GM18870 (cell line): ENCODE measurements around the gene ZNF101.

ENCODE experiments used
- ATAC-seq: cut with Tn5 transposase; IDR thresholded peaks from one replicate; pipeline ENCODE4 v1.9.1; 2021; ENCODE audit warnings: moderate library complexity; ENCODE audit not compliant: unreplicated experiment

Gene ZNF101

DNA sequence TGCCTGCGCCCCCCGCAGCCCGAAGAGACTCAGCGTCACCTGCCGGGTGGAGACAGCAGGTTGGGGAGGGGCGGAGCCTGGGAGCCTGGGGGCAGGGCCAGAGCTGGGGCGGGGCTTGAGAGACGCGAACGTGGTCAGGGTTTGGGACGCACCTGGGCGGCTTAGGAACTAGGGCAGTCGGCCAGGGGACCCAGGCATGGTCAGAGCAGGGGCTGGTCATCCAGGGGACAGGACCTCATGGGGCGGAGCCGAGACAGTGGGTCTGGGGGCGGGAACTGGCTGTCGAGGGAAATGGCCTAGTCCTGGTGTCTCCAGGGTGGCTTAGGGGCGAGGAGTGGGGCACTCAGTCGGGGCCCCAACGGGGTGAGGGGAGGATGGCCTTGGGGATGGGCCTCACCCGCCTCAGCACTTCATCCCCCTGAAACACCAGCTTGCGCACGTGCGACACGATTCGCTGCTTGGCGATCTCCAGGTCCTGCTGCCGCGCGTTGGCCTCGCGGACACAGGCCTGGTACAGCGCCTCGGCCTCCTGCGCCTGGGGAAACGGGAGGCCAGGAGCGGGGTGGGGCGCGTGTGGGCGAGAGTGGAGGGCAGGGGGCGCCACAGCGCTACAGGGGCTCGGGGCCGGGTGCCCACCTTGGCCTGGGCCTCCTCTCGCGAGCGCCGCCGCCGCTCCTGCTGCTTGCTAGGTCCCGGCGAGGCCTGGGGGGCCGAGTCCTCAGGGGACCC lies 31.0 kb upstream of the ZNF101 start:
- no peak for ATAC-seq

DNA sequence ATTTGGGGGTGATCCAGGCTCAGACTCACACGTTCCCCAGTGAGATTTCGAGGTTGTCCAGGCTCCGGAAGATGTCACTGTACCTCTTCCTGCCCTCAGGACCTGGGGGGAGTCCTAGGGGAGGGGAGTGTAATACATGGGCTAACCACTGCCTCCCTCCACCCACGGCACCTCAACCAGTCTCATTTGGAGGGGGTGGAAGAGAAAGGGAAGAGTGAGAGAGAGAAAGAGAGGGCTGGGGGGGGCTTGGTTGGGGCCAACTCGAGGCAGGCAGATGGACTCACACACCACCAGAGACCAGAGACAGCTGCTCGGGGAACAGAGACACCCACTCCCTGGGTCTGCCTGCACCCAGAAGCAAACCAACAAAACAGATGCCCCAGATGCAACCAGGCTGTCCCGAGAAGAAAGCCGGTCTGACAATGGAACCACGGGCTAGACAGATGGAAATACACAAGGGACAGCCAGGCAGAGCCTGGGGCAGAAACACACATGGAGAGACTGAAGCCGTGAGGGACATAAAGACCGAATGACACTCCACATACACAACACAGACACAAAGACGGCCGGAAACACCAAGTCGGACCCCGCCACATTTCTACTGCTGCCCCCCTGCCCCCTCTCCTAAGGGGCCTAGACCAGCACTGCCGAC lies 26.0 kb upstream of the ZNF101 start:
- no peak for ATAC-seq

DNA sequence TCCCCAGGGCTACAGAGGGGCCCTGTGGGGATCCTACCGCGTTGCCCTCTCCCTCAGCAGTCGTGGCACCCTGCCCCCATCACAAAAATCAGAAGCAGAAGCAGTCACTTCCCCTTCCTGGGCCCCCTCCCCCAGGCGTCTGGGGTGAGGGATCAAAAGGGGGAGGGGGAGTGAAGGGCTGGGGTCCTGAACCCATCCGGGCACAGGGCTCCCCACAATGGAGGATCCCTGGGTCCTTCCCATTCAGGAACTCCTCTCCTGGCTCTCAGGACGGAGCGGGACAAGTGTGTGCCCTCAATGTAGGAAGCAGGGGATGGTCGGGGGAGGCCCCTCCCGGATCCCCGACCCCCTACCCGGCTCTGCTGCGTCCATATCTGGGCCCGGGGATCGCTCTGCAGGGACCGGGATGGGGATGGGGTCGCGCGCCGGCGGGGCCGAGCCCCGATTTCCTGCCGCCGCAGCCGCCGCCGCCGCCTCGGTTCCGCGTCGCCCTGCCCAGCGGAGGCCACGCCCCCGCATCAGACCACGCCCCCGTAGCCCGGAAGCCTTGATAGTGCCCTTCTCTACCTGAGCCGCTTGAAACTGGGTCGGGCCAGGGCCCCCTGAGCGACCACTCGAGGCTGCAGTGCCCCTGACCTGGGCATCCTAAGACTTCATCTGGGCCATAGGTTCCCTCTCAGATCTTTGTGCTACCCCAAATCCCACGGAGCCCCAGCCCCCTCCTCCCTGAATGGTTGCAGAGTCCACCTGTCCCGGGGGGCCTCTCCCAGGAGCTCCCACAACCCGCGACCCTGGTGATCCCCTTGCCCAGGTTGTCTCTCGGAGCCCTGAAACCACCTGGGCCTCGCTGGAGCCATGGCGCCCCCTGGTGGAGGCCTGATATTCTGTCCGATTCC lies 25.2 kb upstream of the ZNF101 start, which contains the start of gene GMIP:
Gene GMIP (minus strand): TSS at position 500 of the 896 bp plus-strand sequence. CDS start 128 bp downstream, at position 372.
- no peak for ATAC-seq

DNA sequence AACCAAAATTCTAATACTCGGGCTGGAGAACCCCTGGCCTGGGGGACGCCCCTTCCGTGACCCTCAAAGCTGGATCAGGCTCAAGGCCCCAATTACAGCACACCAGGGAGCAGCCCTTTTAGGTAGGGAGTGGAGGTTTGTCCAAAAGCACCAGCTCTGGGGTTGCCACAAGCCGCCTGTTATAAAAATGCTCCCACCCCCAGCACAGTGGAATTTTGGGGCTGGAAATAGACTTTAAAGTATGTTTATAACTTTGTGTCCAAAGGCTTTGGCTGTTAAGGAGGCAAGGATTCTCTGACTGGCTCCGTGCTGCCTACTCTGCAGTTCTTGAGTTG lies 24.6 kb upstream of the ZNF101 start:
- no peak for ATAC-seq

DNA sequence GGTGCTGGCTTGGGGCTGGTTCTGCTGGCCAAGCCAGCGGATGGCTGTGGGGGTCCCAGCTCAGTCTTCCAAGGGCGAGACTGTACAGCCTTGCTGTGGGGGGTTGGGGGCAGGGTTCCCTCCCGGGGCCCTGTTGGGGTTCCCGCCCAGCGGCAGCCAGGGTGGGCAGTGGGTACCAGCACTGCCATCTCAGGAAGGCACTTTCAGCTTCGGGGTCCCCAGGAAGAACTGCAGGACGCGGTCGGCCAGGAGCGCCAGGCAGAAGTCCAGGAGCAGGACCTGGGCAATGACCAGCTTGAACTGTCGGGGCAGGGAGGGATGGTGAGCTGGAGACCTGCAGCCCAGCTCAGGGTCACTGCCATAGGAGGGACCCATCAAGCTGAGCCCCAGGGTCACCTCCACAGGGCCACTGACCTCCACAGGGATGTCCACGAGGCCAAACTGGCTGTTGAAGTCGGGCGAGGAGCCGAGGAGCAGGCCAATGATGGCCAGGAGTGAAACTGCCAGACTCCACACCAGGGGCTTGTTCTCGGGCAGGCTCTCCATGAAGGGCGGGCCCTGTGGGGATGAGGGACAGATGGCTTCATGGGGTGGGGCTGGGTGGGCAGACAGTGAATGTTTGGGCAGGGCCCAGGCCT lies 23.3 kb upstream of the ZNF101 start:
- ATAC-seq, result no peak

DNA sequence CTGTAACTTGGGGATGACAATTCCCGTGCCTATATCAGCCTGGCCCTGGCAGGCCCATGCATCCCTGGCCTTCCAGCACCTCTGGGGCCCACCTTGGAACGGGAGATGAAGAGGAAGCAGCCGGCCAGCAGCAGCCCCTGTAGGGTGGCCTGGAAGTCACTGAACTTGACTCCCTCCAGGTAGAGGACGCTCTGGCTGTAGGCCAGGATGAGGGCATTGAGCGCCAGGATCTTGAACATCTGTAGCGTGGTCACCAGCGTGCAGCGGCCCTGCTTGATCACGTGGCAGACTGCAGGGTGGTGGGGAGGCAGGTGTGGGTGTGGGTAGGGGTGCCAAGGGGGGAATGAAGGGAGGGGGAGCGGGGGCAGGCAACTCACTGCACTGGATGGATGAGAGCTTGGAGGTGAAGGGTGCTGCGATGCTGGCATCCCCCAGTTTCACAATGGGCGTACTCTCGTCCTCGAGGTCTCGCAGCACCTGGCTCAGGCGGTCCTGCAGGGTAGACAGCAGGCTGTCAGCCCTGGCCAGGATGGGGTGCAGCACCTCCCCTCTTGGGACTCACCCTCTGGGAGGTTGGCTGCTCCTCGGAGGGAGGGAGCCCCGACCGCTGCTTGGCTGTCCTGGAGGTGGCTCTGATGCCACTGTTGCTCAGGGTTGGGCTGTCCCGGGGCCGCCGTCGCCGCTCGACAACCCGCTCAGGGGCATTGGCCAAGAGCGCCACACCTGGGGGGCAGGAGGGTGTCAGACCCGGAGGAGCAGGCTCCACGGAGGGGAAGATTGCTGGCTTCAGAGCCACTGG lies 21.4 kb upstream of the ZNF101 start:
- no peak for ATAC-seq

DNA sequence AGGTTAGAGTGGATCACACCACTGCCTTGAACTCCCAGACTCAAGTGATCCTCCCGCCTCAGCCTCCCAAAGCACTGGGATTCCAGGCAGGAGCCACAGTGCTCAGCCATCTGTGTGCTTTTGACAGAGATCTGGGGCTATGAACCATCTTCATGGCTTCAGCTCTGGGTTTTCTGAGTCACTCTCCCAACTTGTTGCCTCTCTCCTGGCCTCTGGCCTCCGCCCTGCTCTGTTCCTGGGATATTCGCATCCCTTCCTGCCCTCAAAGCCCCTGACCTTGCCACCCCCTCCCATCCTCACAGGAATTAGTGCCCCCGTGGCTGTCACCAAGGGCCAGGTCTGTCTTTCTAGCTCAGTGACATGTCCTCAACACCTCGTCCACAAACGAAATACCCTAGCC lies 19.5 kb upstream of the ZNF101 start:
- no peak for ATAC-seq

DNA sequence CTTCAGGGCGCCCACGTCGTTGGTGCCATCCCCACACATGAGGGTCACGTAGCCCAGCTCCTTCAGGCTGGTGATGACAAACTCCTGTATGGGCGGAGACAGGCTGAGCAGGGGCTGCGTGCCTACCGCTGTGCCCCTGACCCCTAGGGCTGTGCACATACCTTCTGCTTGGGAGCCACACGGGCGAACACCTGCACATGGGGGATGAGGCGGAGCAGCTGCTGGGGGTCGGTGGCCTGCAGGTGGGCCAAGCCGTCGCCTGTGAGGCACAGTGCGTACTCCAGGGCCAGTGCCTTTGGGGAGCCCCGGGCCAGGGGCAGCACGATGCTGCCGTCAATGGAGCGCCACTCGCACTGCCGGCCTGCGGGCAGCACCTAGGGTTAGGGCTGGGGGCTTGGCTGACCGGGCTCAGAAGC lies 19.1 kb upstream of the ZNF101 start:
- no peak for ATAC-seq

DNA sequence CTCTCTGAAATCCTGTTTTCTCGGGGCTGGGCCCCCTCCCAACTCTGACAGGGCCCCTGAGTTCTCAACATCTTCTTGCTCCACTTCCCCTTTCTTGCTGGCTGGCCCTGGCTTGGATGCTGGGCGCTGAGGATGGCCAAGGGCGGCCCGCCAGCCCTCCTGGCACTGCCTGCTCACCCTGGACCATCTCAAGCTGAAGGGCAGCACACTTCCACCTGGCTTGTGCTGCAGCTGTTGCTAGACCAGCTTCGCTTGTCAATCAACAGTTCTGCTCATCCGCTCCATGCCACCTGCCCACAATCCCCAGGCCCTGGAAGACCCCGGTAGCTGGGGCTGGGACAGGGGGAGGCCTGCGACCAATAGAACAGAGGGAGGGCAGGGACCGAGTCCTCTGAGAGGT lies 18.3 kb upstream of the ZNF101 start:
- ATAC-seq, result no peak

DNA sequence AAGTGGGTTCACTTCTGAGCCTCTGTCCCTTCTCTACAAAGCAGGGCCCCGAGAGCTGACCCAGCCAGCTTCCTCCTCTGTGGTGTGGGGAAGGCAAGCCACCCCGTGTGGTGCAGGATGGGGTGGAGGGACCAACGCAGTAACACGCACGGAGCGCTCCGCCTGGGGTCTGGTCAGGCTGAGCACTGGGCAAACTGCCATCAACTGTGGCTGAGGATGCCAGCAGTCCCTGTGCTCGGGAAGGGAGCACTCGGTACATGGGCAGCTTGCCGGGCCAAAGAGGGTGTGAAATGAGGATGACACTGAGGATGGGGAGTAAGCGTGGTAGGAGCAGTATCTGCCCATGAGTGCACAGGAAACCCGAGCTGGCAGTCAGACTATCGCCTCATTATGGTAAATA lies 17.6 kb upstream of the ZNF101 start:
- no peak for ATAC-seq

DNA sequence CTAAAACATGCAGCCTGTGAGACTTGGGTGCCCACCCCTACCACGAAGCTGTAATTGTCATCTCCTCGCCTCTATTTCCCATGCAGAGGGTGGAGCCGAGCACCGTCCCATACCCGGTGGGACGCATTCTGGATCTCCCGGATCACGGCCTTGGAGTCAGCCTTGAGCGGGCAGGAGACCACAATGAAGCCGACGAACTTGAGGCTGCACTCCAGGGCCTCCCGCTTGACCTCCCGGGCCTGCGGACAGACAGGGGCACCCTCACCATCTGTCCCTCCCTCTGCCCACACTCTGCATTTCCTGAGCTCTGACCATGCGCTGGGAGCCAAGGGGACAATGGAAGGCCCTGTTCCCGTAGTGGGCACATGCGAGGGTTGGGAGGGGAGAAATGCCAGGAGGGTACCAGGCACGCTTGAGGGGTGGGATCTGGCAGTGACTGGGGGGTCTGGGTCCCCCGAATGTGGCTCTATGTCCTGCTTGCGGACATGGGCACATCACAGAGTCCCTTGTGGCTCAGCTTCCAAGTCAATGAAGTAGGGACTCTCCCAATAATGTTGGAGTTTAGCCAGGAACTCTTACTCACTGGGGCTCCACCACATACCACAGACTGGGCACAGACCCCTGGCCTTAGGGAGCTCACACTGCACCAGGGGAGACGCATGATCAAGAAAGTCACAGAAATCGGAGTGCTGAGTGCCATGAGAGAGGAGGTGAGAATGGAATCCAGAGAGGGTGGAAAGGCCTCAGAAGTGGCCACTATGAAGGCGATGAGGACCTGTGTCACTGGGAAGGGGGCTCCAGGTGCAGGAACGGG lies 15.9 kb upstream of the ZNF101 start:
- no peak for ATAC-seq

DNA sequence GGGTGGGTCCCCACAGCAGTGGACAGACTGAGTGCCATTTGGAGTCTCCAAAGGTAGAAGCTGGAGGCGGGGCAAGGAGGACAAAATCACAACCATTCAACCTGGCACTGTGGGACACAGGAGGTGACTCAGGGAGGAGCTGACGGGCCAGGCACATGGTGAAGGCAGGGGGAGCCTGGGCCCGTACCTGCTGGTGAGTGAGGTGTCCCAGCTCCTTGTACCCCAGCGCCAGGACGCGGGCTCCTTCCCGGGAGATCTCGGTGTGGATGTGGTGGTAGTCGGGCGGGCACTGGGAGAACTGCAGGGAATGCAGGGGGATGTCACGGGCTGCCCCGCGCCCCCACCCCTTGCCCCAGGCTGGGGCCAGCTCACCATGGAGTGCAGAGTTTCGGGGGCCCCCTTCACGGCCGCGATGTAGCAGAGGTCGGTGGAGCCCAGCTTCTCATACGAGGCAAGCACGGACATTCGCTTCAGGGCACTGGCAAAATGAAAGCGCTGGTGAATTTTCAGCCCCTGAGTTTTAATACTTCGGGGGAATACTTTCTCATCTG lies 15.0 kb upstream of the ZNF101 start:
- no peak for ATAC-seq

DNA sequence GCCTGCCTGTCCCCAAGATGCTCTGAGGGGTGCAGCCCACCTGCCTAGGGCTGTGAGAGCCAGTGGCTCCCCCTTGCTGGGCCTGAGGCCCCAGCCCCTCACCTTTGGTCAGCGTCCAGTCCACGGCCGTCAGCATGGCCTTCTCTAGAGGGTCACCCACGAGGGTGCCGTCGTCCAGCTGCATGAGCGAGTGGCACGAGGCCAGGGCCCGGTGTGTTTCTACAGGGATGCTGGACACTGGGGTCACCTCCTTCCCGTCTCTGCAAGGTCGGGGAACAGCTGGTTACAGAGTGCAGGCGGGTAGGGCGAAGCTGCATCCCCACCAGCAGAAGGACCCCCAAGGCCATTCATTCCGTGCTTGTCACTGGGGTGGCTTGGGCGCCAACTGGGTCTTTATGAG lies 14.2 kb upstream of the ZNF101 start:
- no peak for ATAC-seq

DNA sequence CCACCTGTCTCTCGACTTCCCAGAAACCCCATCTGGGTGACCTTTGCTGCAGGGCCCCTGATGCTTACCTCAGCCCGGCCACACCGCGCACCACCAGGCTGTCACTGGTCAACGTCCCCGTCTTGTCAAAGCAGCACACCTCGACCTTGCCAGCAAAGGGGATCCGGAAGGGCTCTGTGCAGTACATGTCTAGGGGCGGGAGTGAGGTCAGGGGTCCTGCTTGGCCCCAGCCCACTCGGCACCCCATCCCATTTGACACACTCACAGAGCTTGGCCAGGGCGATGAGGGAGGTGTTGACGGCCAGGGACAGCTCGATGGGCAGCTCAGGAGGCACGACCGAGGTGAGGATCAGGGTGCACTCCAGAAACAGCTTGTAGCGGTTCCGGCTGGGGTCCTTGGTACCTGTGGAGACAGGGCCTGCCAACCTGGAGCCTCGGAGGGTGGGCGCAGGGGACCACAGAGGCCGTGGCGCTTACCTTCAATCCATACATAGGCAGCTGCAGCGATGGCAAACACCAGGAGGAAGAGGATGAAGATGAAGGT lies 13.5 kb upstream of the ZNF101 start:
- no peak for ATAC-seq

DNA sequence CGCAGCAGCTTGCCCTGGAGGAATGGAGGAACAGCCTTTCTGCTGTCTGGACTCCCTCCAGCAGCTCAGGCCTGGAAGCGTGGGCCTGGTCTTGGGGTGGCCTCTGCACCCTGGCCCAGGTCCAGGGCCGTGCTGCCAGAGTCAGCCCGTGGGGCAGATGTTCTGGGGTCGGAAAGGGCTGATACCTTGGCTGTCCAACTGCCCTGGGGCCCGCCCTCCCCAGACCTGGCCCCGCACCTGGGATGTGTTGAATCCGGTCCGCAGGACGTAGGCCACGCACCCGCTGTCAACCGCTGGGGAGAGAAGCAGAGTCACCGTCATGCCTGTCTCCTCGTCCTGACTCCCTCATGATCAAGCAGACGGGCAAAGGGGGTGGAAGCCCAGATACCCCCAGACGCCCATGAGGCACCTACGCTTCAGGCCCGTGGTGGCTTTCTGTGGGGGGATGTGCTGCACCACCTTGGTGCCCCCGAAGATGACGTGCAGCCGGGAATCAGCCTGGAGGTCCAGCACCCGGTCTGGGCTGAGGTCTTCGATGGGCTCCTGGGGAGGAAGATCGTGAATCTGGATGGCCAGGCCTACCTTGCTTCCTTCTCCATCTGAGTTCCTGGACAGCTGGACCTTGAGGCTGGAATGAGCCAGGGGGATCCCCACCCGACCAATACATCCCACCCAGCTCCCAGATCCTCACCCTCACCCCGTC lies 12.8 kb upstream of the ZNF101 start:
- no peak for ATAC-seq

DNA sequence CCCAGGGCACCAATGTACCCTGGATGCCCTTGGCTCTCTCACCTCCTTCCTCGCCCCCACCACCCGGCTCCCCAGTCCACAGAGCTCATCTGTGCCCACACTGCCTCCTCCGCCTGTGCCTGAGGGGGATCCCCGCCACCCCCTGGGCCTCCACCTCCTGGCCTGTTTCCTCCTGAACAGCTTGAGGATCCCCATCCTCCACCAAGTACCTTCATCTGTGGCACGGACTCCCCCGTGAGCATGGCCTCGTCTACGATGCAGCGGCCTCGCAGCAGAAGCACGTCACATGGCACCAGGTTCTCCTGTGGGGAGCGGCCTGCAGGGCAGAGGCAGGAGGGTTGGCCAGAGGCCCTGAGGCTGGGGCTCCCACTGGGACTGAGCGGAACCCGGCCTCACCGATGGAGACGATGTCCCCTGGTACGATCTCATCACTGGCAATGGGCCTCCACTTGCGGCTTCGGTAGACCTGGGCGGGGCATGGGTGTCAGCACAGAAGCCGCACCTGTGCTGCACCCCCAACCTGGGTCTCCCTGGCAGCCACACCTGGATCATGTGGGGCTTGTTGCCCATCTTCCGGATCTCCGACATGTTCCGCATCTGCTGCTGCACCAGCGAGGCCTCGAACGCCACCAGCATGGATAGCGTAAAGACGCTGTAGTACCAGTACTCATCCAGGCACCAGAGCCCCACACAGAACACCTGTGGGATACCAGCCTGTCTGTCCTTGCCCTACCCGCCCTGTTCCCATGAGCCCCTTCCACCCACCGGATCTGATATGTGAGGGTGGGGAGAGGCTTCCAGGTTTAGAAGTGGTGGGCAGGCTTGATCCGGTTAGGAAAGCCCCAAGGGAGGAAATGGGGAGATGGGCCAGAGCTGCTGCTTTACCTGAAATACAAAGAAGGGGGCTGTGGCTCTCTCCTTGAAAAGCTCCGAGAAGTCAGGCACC lies 11.9 kb upstream of the ZNF101 start:
- ATAC-seq, result no peak

DNA sequence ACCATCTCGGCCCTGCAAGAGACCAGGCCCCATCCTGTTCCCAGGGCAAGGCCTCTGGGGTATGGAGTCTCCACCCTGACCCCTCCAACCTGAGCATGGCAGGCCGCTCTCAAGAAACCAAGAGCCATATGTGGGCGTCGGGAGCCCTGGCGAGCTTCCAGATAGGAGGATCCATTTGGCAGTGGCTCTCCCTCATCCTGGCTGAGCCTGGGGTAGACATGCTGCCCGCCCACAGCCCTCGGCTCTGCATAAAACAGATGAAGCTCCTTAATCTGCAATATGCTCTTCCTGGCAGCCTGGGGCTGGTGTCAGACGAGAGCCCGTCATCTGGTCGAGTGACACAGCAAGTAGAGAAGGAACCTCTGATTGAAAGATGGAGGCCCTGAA lies 11.2 kb upstream of the ZNF101 start:
- ATAC-seq, result no peak
